IMR-90 (cell line): Measurements from ENCODE around the gene RBP4. TPM values are rescaled to one million over a fixed set of nuclear protein-coding genes. Genes with fewer than 3 reads are reported as not detected.

Experiments
- ATAC-seq: fragments of 200-7000 bp; cut with Tn5 transposase; 2 replicates; pipeline ENCODE4 v1.9.1; 2020; ENCODE audit warnings: low read depth, mild to moderate bottlenecking, moderate library complexity
- BruUV-seq: library from RNA; stranded (reverse); fragments of 400-500 nt; replicated peaks from 2 replicates; lab custom pipeline; 2021; lab: Mats Ljungman, UMichigan
- CTCF ChIA-PET: fragments of 300-600 bp; formaldehyde crosslinking; extraction: SDS; loops from one replicate; lab custom pipeline; 2021; ENCODE audit warnings: antibody characterized with exemption; lab: Yijun Ruan, JAX
- POLR2A ChIA-PET: fragments of 300-600 bp; sonication (Branson Sonifier 250); formaldehyde crosslinking; loops from one replicate; lab custom pipeline; 2022; ENCODE audit warnings: antibody characterized with exemption; ENCODE audit not compliant: unreplicated experiment; lab: Charles Lee
- DNase-seq: peaks from one replicate; pipeline ENCODE4 v3.0.0; 2013
- H2AFZ ChIP-seq: replicated peaks from 2 replicates; pipeline ENCODE3; 2013; ENCODE audit warnings: low read length, mild to moderate bottlenecking; ENCODE audit not compliant: poor library complexity
- H2AK5ac ChIP-seq: 2 replicates; pipeline ENCODE4 v1.6.1; 2013; ENCODE audit warnings: low read depth, low read length, inconsistent platforms
- H2AK9ac ChIP-seq: replicated peaks from 2 replicates; pipeline ENCODE3; 2013; ENCODE audit warnings: mild to moderate bottlenecking, low read depth, low read length, moderate library complexity; ENCODE audit not compliant: poor library complexity
- H2BK120ac ChIP-seq: 2 replicates; pipeline ENCODE4 v1.6.1; 2013; ENCODE audit warnings: low read depth, low read length, inconsistent platforms
- H2BK15ac ChIP-seq: 3 replicates; pipeline ENCODE4 v1.6.1; 2013; ENCODE audit warnings: low read depth, low read length, inconsistent platforms
- H2BK20ac ChIP-seq: 2 replicates; pipeline ENCODE4 v1.6.1; 2013; ENCODE audit warnings: low read depth, mild to moderate bottlenecking, inconsistent platforms, low read length, moderate library complexity
- H2BK5ac ChIP-seq: 2 replicates; pipeline ENCODE4 v1.6.1; 2013; ENCODE audit warnings: mild to moderate bottlenecking, low read depth, low read length, inconsistent platforms; ENCODE audit not compliant: poor library complexity, severe bottlenecking
- H3K14ac ChIP-seq: replicated peaks from 2 replicates; pipeline ENCODE4 v1.6.1; 2013; ENCODE audit warnings: low read depth, low read length, inconsistent platforms
- H3K18ac ChIP-seq: 2 replicates; pipeline ENCODE4 v1.6.1; 2013; ENCODE audit warnings: low read depth, low read length, control low read depth
- H3K23ac ChIP-seq: 2 replicates; pipeline ENCODE4 v1.6.1; 2013; ENCODE audit warnings: low read depth, low read length, inconsistent platforms
- H3K27ac ChIP-seq: 2 replicates; pipeline ENCODE4 v1.5.1; 2013; ENCODE audit warnings: mild to moderate bottlenecking, control low read depth, low read length; ENCODE audit not compliant: insufficient read depth
- H3K27me3 ChIP-seq: 2 replicates; pipeline ENCODE4 v1.6.1; 2013; ENCODE audit warnings: low read length; ENCODE audit not compliant: control insufficient read depth, insufficient read depth
- H3K36me3 ChIP-seq: 2 replicates; pipeline ENCODE4 v1.6.1; 2013; ENCODE audit warnings: low read length, mixed read lengths; ENCODE audit not compliant: control insufficient read depth, insufficient read depth
- H3K4ac ChIP-seq: 2 replicates; pipeline ENCODE4 v1.6.1; 2013; ENCODE audit warnings: low read depth, low read length, inconsistent platforms
- H3K4me1 ChIP-seq: 2 replicates; pipeline ENCODE4 v1.6.1; 2013; ENCODE audit warnings: low read length, mixed read lengths; ENCODE audit not compliant: control insufficient read depth, insufficient read depth
- H3K4me2 ChIP-seq: 2 replicates; pipeline ENCODE4 v1.6.1; 2013; ENCODE audit warnings: low read depth, mild to moderate bottlenecking, control low read depth, low read length, moderate library complexity
- H3K4me3 ChIP-seq: 2 replicates; pipeline ENCODE4 v1.5.1; 2013; ENCODE audit warnings: low read depth, mild to moderate bottlenecking, control low read depth, low read length, moderate library complexity; ENCODE audit not compliant: insufficient read depth
- H3K56ac ChIP-seq: 2 replicates; pipeline ENCODE4 v1.6.1; 2013; ENCODE audit warnings: low read length, inconsistent platforms; ENCODE audit not compliant: insufficient read depth; ENCODE audit errors: extremely low read depth
- H3K79me1 ChIP-seq, 2 experiments: 2 replicates each; pipeline ENCODE4 v1.6.1; 2013; ENCODE audit warnings: low read length in 2 of 2, inconsistent platforms in 1 of 2, low read depth in 1 of 2
- H3K9ac ChIP-seq: 2 replicates; pipeline ENCODE4 v1.6.1; 2013; ENCODE audit warnings: low read depth, low read length, control low read depth
- H3K9me1 ChIP-seq: 2 replicates; pipeline ENCODE4 v1.6.1; 2013; ENCODE audit warnings: low read length, inconsistent platforms; ENCODE audit not compliant: insufficient read depth
- H3K9me3 ChIP-seq: 2 replicates; pipeline ENCODE4 v1.6.1; 2013; ENCODE audit warnings: low read length; ENCODE audit not compliant: control insufficient read depth, insufficient read depth
- H4K20me1 ChIP-seq: 2 replicates; pipeline ENCODE4 v1.6.1; 2013; ENCODE audit warnings: low read length, inconsistent platforms; ENCODE audit not compliant: insufficient read depth
- H4K5ac ChIP-seq: 2 replicates; pipeline ENCODE4 v1.6.1; 2013; ENCODE audit warnings: mild to moderate bottlenecking, low read depth, low read length, control low read depth
- H4K8ac ChIP-seq, 2 experiments: 2 replicates each; pipeline ENCODE4 v1.6.1; 2013; ENCODE audit warnings: low read depth in 2 of 2, low read length in 2 of 2, control low read depth in 1 of 2, inconsistent platforms in 1 of 2
- H4K91ac ChIP-seq: 2 replicates; pipeline ENCODE4 v1.6.1; 2013; ENCODE audit warnings: low read depth, low read length, inconsistent platforms; ENCODE audit not compliant: insufficient read depth
- BHLHE40 ChIP-seq: fragments of 150-350 bp; IDR thresholded peaks from 2 replicates; pipeline ENCODE4 v1.6.1; 2016; ENCODE audit warnings: mild to moderate bottlenecking, low read depth, low read length
- CEBPB ChIP-seq: IDR thresholded peaks from 2 replicates; pipeline ENCODE4 v1.6.1; 2012; ENCODE audit warnings: low read depth, low read length, improper control_type of control experiment
- CHD1 ChIP-seq: IDR thresholded peaks from 2 replicates; pipeline ENCODE4 v1.6.1; 2012; ENCODE audit warnings: low read depth, low read length, improper control_type of control experiment
- FOS ChIP-seq: fragments of 150-350 bp; IDR thresholded peaks from 2 replicates; pipeline ENCODE4 v1.6.1; 2016; ENCODE audit warnings: low read depth, low read length
- MAZ ChIP-seq: IDR thresholded peaks from 2 replicates; pipeline ENCODE4 v1.6.1; 2012; ENCODE audit warnings: low read depth, mild to moderate bottlenecking, low read length, improper control_type of control experiment, moderate library complexity, borderline replicate concordance
- POLR2A ChIP-seq: IDR thresholded peaks from 2 replicates; pipeline ENCODE4 v1.6.1; 2012; ENCODE audit warnings: mild to moderate bottlenecking, low read depth, low read length
- RAD21 ChIP-seq: IDR thresholded peaks from 2 replicates; pipeline ENCODE4 v1.6.1; 2012; ENCODE audit warnings: low read length, improper control_type of control experiment
- SMC3 ChIP-seq: fragments of 150-350 bp; IDR thresholded peaks from 2 replicates; pipeline ENCODE4 v1.6.1; 2016; ENCODE audit warnings: low read depth, mild to moderate bottlenecking, antibody characterized with exemption, low read length, moderate library complexity
- WGBS, 2 experiments: methylation state at CpG; one replicate each; pipeline versions ENCODE4 v1.1.5 to v1.1.7; 2013; ENCODE audit warnings: missing lambda C conversion rate in 2 of 2; ENCODE audit not compliant: insufficient read length in 1 of 2; ENCODE audit errors: extremely low coverage in 2 of 2; 5-methylcytosine and 5-hydroxymethylcytosine counted together
- dilution Hi-C: fragments of 300-500 bp; cut with HindIII; formaldehyde crosslinking; loops from one replicate; pipeline ENCODE4 v1.14.3; 2018; ENCODE audit warnings: low sequenced_read_pairs; ENCODE audit not compliant: unreplicated experiment
- in situ Hi-C: fragments of 300-500 bp; cut with MboI; formaldehyde crosslinking; loops from 3 replicates; pipeline ENCODE4 v1.14.3; 2019; ENCODE audit warnings: low sequenced_read_pairs, inconsistent platforms, mixed read lengths
- intact Hi-C: fragments of 100-400 bp; cut with micrococcal nuclease; formaldehyde crosslinking; loops from 2 replicates; pipeline ENCODE4 v1.10.0; 2022
- polyA plus RNA-seq, 3 experiments: library from polyadenylated mRNA; depleted of rRNA; stranded (reverse); fragments of >200 nt; gene quantifications; 2 replicates each; pipeline ENCODE4 v1.2.3, GENCODE V29; 2012; ENCODE audit warnings: low replicate concordance in 1 of 3
- total RNA-seq: library from RNA; depleted of rRNA; stranded (reverse); fragments of >200 nt; gene quantifications from 2 replicates; pipeline ENCODE4 v1.2.3, GENCODE V29; 2012
- TF ChIP-seq, protein P1 (sequence below): fragments of 150-350 bp; IDR thresholded peaks from 2 replicates; pipeline ENCODE4 v1.6.1; 2016; ENCODE audit warnings: low read depth, mild to moderate bottlenecking, low read length, moderate library complexity, borderline replicate concordance
- TF ChIP-seq, protein P2 (sequence below): conservative IDR thresholded peaks from 2 replicates; pipeline ENCODE4 v1.5.1; 2012; ENCODE audit warnings: mild to moderate bottlenecking, low read depth, low read length, improper control_type of control experiment

RBP4 gene
- total and polyA plus RNA-seq, 2 of the 4 experiments (the other 2 are of a cell fraction): not detected

- Histone ChIP-seq H3K23ac (no peak overlapping the region), H3K79me1 (no peaks in the 10 kb centered on the region), H2BK120ac (no peak overlapping the region), H2AFZ (no peak overlapping the region), H4K8ac (no peak overlapping the region), H3K27ac (no peak overlapping the region), H4K91ac (no peak overlapping the region), H3K18ac (no peak overlapping the region), H3K14ac (no peak overlapping the region), H3K4me1 (no peaks in the 10 kb centered on the region), H3K4ac (no peak overlapping the region), H2AK5ac (no peak overlapping the region), H3K4me3 (no peak overlapping the region), H3K56ac (no peak overlapping the region), H3K9me3 (no peaks in the 10 kb centered on the region), H3K9ac (no peak overlapping the region), H2AK9ac (no peak overlapping the region), H2BK20ac (no peak overlapping the region), H2BK15ac (no peak overlapping the region), H3K4me2 (no peak overlapping the region), H3K9me1 (no peaks in the 10 kb centered on the region), H3K27me3 (peaks cover 11% of the 10 kb centered on the region), H4K20me1 (no peaks in the 10 kb centered on the region), H3K36me3 (no peaks in the 10 kb centered on the region), H4K5ac (no peak overlapping the region), H2BK5ac (no peak overlapping the region)
- intact Hi-C loops: no loop called here
- ChIA-PET CTCF (no interaction called here), POLR2A (no interaction called here)
- WGBS, 2 experiments: no CpG with 5 or more reads among the region's 3 CpGs
- dilution Hi-C loops: no loop called here
- in situ Hi-C loops: no loop called here
- ATAC-seq (no peak), DNase-seq (no peak)
- TF ChIP-seq, protein P1, sequence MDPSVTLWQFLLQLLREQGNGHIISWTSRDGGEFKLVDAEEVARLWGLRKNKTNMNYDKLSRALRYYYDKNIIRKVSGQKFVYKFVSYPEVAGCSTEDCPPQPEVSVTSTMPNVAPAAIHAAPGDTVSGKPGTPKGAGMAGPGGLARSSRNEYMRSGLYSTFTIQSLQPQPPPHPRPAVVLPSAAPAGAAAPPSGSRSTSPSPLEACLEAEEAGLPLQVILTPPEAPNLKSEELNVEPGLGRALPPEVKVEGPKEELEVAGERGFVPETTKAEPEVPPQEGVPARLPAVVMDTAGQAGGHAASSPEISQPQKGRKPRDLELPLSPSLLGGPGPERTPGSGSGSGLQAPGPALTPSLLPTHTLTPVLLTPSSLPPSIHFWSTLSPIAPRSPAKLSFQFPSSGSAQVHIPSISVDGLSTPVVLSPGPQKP: no peak
- TF ChIP-seq BHLHE40 (no peak), POLR2A (no peak), SMC3 (no peak), RAD21 (no peak), FOS (no peak), CHD1 (no peak), MAZ (no peak), CEBPB (no peak)
- TF ChIP-seq, protein P2, sequence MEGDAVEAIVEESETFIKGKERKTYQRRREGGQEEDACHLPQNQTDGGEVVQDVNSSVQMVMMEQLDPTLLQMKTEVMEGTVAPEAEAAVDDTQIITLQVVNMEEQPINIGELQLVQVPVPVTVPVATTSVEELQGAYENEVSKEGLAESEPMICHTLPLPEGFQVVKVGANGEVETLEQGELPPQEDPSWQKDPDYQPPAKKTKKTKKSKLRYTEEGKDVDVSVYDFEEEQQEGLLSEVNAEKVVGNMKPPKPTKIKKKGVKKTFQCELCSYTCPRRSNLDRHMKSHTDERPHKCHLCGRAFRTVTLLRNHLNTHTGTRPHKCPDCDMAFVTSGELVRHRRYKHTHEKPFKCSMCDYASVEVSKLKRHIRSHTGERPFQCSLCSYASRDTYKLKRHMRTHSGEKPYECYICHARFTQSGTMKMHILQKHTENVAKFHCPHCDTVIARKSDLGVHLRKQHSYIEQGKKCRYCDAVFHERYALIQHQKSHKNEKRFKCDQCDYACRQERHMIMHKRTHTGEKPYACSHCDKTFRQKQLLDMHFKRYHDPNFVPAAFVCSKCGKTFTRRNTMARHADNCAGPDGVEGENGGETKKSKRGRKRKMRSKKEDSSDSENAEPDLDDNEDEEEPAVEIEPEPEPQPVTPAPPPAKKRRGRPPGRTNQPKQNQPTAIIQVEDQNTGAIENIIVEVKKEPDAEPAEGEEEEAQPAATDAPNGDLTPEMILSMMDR: no peak
- BruUV-seq: no TSS peak
These were observed 7.4 kb upstream of the RBP4 start for GRCh38 chr10:93608421-93608820.
